ENCODE data around the gene PRM1. TPM values are rescaled to one million over a fixed set of nuclear protein-coding genes. Genes with fewer than 3 reads are reported as not detected.

PRM1 gene, protein sequence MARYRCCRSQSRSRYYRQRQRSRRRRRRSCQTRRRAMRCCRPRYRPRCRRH
- not detected in 2 replicates for total RNA-seq (2014; rRNA removed; shearing (Covaris generic); ENCODE audit: low replicate concordance)

DNA sequence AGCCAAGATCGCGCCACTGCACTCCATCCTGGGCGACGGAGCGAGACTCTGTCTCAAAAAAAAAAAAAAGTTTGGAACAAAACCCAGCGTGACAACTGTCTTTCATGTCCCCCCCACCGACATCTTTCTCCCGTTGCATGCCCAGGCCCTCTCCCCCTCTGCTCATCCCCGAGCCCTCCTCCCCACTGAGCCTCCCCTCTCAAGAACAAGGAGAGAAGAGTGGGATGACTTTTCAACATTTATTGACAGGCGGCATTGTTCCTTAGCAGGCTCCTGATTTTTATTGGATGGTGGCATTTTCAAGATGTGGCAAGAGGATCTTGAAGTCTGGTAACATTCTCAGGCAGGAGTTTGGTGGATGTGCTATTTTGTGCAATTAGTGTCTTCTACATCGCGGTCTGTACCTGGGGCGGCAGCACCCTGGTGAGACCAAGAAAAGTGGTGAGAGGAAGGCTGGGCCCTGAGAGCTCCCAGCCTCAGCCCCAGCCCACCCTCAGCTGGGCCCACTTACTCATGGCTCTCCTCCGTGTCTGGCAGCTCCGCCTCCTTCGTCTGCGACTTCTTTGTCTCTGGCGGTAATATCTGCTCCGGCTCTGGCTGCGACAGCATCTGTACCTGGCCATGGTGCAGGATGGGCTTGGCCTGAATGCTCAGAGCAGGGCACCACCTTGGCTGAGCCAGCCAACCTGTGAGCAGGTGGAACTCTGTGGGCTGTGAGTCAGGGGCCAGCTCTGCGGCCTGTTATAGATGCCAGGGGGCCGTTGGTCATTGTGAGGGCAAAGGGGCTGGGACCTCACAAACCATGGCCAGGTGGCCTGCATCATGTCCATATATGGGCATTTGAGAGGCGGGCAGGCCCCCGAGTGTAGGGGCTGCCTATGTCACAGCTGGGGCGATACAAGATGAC is at the start of gene PRM1:
Gene PRM1, minus strand, starts transcription at position 715 of the 907 bp plus-strand sequence. Its CDS starts 92 bp downstream, at position 623.
- DNase-seq, result no peak
- no peaks in the 10 kb centered on the region for H3K27me3 ChIP-seq

DNA sequence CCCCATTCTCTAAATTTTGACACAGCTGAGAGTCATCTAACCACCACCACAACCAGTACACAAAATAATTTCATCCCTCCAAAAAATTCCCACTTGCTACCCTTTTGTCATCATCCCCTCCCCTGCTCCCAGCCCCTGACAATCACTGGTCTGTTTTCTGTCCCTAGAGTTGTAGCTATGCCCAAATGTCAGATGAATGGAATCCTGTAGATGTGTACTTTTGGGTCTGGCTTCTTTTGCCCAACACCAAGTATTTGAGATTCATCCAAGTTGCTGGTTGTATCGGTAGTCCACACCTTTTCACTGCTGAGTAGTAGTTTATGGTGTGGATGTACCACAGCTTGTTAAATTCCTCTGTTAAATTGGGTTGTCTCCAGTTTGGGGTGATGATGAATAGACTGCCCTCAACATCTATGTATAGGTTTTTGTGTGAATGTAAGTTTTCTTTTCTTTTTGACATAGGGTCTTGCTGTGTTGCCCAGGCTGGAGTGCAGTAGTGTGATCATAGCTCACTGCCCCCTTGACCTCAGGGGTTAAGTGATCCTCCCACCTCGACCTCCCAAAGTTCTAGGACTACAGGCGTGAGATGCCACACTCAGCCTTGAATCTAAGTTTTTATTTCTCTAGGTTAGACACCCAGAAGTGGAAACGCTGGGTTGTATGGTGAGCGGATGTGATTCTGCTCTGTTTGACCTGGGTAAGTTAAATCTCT is 49.6 kb upstream of the PRM1 start:
- Histone ChIP-seq H3K9me3 (peaks cover 4% of the 10 kb centered on the region; the same call in 1 of the 2 replicates), H3K36me3 (no peaks in the 10 kb centered on the region), H3K27me3 (no peaks in the 10 kb centered on the region), H3K4me3 (no peak overlapping the region)
- no peak for DNase-seq

More for the DNA sequence above, at the start of gene PRM1:
- Histone ChIP-seq H3K9me3 (no peaks in the 10 kb centered on the region), H3K36me3 (no peaks in the 10 kb centered on the region), H3K4me3 (no peak within 1 kb of the TSS)

DNA sequence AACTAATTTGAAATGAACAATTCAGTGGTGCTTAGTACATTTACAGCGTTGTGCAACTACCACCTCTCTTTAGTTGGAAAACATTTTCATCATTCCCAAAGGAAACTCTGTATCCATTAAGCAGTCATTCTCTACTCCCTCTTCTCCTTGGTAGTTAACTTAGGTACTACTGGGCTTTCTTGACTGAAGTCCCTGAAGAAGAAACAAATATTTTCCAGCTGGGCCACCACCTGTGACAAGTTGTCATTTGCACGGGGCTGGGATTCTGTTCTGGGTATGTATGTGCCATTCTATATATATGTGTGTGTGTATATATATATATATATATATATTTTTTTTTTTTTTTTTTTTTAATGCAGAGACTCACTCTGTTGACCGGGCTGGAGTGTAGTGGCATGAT is 48.8 kb upstream of the PRM1 start:
- no peaks in the 10 kb centered on the region for H3K27me3 ChIP-seq
- H3K9me3 ChIP-seq, result peaks cover 2% of the 10 kb centered on the region; the same call in 1 of the 2 replicates
- no peaks in the 10 kb centered on the region for H3K36me3 ChIP-seq
- H3K4me3 ChIP-seq, result no peak overlapping the region
- DNase-seq, result no peak

DNA sequence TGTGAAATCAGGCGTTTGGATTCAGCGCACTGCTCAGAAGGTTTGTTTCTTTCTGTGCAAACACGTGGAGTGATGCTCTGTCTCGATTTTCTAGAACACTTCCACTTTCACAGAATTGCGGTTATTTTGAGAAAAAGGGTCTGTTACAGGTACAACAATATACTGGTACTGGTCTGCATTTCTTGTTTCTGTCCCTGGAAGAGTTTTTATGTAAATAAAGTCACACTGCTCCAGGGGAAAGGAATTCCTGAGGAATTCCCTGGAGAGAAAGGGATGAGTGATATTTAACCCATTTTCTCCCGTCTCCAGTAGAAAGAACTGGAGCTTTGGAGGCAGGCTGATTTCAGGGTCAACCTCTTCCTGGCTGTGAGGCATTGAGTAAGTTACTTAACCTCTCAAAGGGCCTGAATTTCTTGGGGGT is 48.0 kb upstream of the PRM1 start:
- DNase-seq, result no peak
- Histone ChIP-seq H3K9me3 (no peaks in the 10 kb centered on the region), H3K4me3 (no peak overlapping the region), H3K27me3 (no peaks in the 10 kb centered on the region), H3K36me3 (no peaks in the 10 kb centered on the region)

DNA sequence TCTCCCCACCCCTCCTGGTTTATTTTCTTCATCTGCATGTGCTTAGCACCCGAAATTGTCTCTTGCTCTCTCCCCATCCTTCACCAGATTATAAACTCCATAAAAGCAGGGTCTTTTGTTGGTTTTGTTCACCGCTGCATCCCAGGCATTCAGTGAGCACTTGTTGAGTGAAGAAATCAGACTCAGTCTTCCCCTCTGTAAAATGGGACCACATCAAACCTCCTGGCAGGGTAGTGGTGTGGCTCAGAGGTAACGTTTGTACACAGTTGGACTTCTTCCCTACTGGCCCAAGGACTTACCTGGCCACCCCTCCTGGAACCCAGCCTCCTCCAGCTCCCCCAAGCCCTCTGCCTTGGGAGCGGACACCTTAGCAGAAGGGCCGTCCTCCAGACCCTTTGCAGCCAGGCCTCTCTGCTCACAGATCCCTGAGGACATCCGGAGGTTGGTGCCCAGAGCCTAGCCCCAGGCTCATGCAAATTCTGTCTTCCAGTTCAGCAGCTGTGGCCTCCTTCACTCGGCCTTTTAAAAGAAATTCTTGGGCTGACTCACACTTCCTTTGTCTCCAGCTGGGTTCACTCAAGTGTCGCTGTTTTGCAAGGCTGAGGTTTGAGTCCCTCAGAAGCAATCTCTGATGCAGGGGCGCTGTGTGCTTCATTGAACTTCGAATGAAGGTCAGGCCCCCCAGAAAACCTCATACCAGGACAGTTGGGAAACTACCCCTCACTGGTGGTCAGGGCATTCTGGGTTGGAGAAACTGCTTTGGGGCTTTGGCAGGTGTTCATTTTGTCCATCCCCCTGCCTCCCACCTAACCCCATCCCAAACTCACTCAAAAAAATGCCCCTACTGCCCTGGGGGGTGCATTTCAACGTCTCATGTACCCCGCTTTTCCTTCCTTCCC is 47.3 kb upstream of the PRM1 start:
- H3K4me3 ChIP-seq, result no peak overlapping the region
- DNase-seq, result peak; percentile 89
- H3K9me3 ChIP-seq, result no peaks in the 10 kb centered on the region
- no peaks in the 10 kb centered on the region for H3K27me3 ChIP-seq
- no peaks in the 10 kb centered on the region for H3K36me3 ChIP-seq

DNA sequence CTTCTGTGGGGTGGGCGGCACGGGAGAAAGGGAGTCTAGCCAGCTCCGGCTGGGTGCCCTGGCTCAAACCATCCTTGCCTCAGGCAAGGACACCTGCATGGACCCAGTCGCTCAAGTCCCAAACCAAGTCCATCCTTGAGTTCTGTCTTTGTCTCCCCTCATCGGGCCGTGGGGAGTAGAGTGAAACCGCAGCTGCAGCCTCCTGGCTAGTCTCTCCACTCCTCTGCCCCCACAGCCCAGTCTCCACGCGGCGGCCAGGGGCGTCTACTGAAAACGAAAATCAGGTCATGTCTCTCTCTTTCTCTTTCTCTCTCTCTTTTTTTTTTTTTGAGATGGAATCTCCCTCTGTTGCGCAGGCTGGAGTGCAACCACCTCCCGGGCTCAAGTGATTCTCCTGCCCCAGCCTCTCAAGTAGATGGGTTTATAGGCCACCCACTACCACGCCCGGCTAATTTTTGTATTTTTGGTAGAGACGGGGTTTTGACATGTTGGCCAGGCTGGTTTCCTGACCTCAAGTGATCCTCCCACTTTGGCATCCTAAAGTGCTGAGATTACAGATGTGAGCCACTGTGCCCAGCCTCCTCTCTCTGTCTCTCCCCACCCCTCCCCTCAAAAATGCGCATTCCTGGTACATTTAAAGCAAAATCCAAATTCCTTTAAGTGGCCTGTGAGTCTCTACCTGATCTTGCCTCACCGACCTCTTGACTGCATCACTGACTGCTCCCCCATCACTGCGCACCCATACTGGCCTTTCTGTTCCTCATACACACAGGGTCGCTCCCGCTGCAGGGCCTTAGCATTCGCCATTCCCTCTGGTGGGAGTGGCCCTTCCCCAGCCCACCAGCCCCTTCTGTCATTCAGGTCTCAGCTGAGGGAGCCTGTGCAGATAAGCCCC is 46.4 kb upstream of the PRM1 start:
- Histone ChIP-seq H3K4me3 (no peak overlapping the region), H3K36me3 (no peaks in the 10 kb centered on the region), H3K27me3 (no peaks in the 10 kb centered on the region), H3K9me3 (no peaks in the 10 kb centered on the region)
- no peak for DNase-seq

DNA sequence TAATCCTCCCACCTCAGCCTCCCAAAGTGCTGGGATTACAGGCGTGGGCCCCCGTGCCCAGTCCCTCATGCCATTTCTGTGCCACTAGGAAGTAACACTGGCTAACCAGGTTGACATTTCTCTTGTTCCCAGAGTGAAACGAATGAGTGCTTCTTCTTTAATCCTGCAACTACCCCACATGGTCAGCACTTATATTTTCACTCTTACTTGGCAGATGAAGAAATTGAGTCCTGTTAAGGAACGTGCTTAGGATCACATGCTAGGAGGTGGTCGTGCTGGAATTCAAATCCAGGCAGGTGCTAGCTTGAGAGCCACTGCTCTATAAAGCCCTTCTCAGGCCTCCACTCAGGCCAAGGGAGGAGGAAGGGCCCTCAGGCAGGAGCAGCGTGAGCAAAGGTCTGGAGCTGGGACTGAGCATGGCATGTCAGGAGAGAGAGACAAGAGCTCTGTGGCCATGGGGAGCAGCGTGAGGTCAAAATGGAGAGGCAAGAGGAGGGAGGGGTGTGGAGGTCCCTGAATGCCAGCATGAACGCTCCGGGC is 45.7 kb upstream of the PRM1 start:
- Histone ChIP-seq H3K27me3 (no peaks in the 10 kb centered on the region), H3K36me3 (no peaks in the 10 kb centered on the region), H3K4me3 (no peak overlapping the region), H3K9me3 (no peaks in the 10 kb centered on the region)
- DNase-seq, result no peak

DNA sequence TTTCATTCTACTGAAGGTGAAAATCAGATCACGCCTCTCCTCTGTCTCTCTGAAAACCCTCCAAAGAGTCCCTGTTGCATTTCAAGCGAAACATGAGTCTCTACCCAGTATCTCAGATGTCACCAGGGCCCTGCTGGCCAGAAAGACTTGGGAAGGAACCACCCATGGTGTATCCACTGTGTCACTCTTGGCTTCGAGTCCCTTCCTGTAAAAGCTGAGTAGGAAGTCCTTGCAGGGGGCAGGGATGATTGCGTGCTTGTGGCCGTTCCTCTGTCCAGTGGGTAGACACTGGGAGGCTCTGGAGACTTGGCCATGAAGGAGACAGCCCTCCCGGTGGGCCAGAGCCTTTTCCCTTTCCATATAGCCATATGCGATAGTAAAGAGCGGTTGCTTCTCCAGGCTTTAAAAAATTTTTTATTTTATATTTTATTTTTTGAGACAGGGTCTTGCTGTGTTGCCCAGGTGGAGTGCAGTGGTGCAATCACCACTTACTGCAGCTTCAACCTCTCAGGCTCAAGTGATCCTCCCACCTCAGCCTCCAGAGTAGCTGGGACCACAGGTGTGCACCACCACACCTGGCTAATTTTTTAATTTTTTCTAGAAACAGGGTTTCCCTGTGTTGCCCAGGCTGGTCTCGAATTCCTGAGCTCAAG is 45.1 kb upstream of the PRM1 start:
- H3K27me3 ChIP-seq, result no peaks in the 10 kb centered on the region

DNA sequence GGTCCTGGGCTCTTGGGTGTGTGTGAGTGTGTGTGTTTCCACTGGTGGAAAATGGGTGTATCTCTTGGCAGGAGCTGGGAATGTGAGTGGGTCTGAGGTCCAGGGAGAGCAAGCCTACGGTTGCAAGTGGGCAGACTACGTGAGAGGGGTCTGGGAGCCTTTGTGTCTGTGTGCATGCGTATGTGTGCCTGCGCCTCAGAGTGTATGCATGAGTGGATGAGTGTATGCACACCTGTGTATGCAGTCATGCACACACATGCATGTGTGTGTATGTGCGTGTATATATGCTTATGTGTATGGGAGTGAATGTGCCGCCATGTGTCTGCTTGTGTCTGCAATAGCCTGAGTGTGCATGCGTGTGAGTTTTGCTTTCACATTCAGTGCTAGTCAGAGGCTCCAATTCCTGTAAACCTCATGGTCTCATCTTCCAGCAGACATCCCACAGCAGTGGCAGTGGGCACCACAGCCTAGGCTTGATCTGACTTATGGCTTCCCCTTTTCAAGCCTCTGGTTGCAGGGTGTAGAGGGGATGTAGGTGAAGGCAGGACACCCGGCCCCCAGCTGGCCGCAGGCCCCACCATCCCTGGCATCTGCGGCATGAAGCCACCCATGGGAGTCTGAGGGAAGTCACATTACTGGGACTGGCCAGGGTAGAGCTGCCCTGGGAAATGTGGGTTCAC is 44.4 kb upstream of the PRM1 start:
- Histone ChIP-seq H3K27me3 (no peaks in the 10 kb centered on the region), H3K4me3 (no peak overlapping the region), H3K9me3 (no peaks in the 10 kb centered on the region), H3K36me3 (no peaks in the 10 kb centered on the region)
- DNase-seq, result no peak

More for the DNA sequence above, 45.1 kb upstream of the PRM1 start:
- H3K36me3 ChIP-seq, result no peaks in the 10 kb centered on the region
- H3K4me3 ChIP-seq, result no peak overlapping the region
- DNase-seq, result no peak
- no peaks in the 10 kb centered on the region for H3K9me3 ChIP-seq

DNA sequence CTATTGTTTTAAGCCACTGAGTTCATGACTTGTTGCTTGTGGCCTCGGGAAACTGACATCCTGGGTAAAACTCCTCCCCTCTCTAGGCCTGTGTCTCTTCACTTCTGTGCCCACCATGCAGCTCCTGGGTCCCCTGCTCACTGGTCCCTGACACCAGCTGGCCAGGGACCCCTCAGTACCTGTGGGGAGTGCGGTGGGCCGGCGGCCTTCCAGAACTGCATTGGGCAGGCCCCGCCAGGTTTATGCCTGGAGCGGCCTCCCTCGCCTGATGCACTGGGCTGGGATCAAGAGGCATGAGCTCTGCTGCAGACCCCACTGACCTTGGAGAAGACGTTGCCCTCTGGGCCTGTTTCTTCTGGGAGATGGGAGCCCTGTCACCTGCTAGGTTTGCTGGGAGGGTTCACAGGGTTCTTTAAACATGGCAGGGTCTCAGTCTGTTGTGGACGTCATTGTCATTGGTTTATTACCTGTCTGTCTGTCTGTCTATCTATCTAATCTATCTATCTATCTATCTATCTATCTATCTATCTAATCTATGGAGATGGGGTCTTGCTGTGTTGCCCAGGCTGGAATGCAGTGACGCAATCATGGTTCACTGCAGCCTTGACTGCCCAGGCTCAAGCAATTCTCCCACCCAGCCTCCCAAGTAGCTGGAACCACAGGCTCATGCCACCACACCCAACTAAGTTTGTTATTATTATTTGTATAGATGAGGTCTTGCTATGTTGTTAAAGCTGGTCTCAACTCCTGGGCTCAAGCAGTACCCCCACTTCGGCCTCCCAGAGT is 42.6 kb upstream of the PRM1 start:
- Histone ChIP-seq H3K36me3 (no peaks in the 10 kb centered on the region), H3K9me3 (no peaks in the 10 kb centered on the region), H3K4me3 (no peak overlapping the region), H3K27me3 (no peaks in the 10 kb centered on the region)
- no peak for DNase-seq

DNA sequence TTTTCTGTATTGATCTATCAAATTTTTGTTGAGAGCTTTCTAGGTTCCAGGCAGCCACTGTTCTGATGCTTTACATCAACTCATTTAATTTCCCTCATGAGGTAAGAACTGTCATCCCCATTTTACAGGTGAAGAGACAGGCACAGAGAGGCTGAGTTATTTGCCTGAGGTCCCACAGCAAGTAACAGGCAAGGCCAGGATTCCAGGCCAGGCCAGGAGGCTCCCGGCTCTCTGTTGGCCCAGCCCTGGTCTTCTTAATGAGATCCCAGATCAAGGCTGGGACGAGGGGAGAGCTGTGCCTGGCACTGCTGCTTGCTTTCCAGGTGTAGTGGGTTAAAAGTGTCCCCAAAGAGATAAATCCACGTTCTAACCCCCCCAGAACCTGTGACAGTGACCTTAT is 41.7 kb upstream of the PRM1 start:
- no peak overlapping the region for H3K4me3 ChIP-seq

DNA sequence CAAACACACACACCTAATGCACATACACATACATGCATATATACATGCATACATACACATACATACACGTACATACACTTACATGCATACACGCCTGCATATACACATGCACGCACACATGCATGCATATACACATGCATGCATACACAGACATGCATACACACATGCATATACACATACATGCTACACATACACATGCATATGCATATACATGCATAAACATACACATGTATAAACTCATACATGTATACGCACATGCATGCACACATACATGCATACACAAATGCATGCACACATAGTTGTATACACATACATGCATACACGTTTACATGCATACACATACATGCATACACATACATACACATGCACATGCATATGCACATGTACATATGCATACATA is 40.5 kb upstream of the PRM1 start:
- Histone ChIP-seq H3K4me3 (no peak overlapping the region), H3K9me3 (no peaks in the 10 kb centered on the region), H3K36me3 (no peaks in the 10 kb centered on the region), H3K27me3 (no peaks in the 10 kb centered on the region)
- DNase-seq, result no peak

More for the DNA sequence above, 41.7 kb upstream of the PRM1 start:
- no peak for DNase-seq
- Histone ChIP-seq H3K27me3 (no peaks in the 10 kb centered on the region), H3K36me3 (no peaks in the 10 kb centered on the region), H3K9me3 (no peaks in the 10 kb centered on the region)

DNA sequence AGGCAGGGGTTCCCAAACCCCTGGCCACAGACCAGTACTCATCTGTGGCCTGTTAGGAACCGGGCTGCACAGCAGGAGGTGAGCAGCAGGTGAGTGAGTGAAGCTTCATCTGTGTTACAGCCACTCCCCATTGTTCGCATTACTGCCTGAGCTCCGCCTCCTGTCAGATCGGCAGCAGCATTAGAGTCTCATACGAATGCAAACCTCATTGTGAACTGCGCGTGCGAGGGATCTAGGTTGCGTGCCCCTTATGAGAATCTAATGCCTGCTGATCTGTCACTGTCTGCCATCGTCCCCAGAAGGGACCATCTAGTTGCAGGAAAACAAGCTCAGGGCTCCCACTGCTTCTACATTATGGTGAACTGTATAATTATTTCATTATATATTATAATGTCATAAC is 39.0 kb upstream of the PRM1 start:
- H3K4me3 ChIP-seq, result no peak overlapping the region
- no peak for DNase-seq
- H3K27me3 ChIP-seq, result no peaks in the 10 kb centered on the region
- no peaks in the 10 kb centered on the region for H3K36me3 ChIP-seq
- H3K9me3 ChIP-seq, result no peaks in the 10 kb centered on the region
